GM12875 (cell line): ENCODE results near the gene ANKRD26.
A peak's percentile ranks its signal among the peaks of the same experiment; 100 is the strongest.

Experiments used
- H3K4me3 ChIP-seq: one replicate; pipeline ENCODE4 v1.5.1; 2011; ENCODE audit warnings: low read depth, low read length, control low read depth
- TF ChIP-seq, protein P1 (sequence below): IDR thresholded peaks from 2 replicates; pipeline ENCODE4 v1.5.1; 2011; ENCODE audit warnings: low read depth, mild to moderate bottlenecking, control low read depth, inconsistent platforms, low read length, moderate library complexity, borderline replicate concordance; ENCODE audit not compliant: insufficient read depth

The ANKRD26 gene

DNA sequence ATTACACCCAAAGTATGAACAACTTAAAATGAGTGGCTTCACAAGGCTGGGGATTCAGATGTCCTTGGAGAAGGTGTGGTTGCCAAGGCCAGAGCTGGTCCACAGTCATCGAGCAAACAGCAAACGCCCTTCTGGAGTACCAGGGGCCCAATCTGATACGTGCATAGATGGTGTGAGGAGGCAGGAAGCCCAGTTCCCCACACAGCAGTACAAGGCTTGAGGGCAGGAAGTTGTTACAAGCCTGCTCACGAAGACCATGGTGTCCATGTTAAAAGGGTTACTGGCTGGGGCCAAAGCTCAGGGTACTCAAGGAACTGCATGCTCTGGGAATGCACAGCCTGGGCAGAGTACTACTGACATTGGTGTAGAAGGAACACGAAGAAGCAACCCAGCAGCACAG, 4.6 kb upstream of the ANKRD26 start:
- H3K4me3 ChIP-seq: no peak overlapping the region
- TF ChIP-seq, protein P1, sequence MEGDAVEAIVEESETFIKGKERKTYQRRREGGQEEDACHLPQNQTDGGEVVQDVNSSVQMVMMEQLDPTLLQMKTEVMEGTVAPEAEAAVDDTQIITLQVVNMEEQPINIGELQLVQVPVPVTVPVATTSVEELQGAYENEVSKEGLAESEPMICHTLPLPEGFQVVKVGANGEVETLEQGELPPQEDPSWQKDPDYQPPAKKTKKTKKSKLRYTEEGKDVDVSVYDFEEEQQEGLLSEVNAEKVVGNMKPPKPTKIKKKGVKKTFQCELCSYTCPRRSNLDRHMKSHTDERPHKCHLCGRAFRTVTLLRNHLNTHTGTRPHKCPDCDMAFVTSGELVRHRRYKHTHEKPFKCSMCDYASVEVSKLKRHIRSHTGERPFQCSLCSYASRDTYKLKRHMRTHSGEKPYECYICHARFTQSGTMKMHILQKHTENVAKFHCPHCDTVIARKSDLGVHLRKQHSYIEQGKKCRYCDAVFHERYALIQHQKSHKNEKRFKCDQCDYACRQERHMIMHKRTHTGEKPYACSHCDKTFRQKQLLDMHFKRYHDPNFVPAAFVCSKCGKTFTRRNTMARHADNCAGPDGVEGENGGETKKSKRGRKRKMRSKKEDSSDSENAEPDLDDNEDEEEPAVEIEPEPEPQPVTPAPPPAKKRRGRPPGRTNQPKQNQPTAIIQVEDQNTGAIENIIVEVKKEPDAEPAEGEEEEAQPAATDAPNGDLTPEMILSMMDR: no peak

DNA sequence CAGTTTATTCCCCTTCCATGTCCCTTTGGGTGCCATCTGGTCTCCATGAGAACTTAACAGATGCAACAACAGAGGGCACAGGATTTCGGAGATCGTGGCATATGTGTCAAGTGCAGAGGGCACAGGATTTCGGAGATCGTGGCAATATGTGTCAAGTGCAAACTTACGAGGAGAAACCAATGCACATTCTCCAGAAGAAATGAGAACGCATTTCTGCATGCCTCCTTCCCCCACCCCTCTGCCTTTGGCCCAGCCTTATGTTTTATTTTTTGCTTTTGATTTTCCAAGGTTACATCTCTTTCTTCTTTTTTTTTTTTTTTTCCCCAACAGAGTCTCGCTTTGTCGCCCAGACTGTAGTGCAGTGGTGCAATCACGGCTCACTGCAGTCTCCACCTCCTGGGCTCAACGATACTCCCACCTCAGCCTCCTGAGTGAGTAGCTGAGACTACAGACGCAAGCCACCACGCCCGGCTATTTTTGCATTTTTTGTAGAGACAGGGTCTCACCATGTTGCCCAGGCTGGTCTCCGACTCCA, 586 bp upstream of the ANKRD26 start:
- H3K4me3 ChIP-seq: peak overlapping the region; percentile 87
- TF ChIP-seq, protein P1: no peak

DNA sequence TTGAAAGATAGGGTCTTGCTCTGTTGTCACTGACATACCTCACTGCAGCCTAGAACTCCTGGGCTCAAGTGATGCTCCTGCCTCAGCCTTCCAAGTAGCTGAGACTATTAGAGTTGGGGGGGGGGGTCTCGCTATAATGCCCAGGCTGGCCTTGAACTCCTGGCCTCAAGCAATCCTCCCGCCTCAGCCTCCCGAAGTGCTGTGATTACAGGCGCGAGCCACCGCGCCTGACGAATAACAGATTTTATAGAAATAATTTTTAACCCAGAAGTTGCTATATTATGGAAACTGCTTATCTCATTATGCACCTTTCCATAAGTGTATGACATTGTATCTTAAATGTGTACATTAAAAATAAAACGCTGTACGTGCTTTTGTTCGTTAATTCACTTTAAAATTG, 846 bp downstream of the ANKRD26 start:
- TF ChIP-seq, protein P1: no peak
- peak overlapping the region; percentile 87 for H3K4me3 ChIP-seq

DNA sequence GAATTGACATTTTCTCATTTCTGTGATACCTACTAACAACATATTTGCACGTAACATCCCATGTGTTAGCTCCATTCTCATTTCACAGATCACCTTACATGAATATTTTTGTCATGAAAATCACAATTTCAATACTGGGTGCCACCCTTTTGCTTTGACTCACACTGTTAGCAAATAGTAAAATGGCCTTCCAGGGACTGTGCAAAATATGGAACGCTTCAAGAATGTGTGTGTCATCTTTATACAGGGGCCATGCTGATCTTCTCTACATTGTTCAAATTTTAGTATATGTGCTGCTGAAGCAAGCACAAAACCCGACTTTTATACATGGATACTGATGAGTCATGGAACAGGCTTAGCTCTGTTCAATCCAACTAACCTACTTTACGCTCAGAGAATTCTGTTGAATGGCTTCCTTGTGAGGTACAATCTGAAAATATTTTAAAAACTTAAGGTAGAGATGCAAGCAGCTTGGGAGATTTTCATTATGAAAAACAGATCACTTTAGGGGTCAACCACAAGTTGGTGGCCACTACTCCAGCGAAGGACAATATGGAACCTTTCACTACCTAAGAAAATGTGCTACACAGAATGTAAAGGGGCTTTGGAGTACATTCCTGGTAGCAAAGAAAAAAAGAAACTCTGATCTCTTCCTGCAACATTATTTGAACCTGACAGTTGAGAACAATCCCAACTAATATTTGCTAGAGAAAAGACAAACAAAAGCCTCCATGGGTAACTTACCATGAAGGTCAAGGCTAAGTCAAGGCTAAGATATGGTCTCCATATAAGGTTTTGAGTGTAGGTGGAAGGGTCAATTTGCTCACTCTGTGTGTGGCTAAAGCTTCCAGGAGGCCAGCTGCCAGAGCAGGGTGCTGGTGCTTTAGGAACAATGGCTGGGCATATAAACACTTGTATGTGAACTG, 11.9 kb downstream of the ANKRD26 start:
- no peak overlapping the region for H3K4me3 ChIP-seq
- TF ChIP-seq, protein P1: no peak

DNA sequence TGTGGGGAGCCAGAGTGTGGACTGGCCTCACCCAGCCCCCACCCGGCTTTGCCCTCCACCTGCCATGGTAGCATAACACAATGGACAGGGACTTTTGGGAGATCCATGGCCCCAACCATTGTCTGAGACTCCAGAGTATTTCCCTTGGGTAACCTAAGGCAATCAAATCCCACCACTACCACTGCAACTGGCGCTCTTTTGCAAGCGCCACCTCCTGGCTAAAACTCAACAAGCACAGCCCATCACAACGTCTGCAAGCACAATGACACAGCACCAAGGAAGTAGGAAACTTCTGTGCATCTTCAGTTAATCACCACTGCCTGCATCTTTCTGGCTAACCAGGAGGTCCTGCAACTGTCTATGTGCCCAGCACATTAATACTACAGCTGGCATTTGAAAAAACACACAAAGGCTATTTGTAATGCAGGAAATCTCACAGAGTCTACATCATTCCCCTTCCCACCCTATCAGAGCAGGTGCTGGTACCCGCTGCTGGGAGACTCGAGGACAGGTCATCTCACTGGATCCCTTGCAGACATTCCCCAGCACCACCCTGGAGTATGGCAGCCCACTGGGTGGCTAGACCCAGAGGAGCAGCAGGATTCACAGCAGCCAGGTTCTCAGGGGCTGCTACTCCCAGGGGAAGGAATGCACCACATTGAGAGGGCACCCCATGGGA, 27.7 kb downstream of the ANKRD26 start:
- TF ChIP-seq, protein P1: no peak
- no peak overlapping the region for H3K4me3 ChIP-seq

DNA sequence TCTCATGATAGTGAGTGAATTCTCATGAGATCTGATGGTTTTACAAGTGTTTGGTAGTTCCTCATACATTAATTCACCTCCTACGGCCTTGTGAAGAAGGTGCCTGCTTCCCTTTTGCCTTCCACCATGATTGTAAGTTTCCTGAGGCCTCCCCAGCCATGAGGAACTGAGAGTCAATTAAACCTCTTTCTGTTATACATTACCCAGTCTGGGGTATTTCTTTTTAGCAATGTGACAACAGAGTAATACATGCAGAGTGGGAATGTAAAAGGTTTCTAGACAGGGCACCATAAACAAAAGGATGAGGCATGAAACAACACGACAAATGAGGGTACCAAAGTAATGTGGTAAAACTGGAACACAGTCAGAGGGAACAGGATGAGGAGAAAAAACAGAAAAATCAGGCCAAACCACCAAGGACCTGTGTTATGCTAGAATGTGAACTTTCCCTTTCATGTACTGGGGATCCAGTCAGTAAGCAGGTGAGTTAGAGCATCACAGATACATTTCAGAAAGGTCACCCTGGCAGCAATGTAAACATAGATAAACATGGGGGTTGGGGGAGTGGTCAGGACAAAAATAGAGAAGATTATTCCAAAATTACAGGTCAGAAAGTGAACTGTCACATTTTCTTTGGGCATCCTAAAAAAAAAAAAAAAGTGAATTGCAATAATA, 31.9 kb downstream of the ANKRD26 start:
- TF ChIP-seq, protein P1: no peak
- H3K4me3 ChIP-seq: no peak overlapping the region
